NCI-H69 (cell line): ENCODE data around the gene SLC25A53.
"Not testable (repeated sequence)": the region's sequence is repeated elsewhere in the genome, so short reads cannot be mapped to it uniquely, and the experiment has no call there.

Experiments
- DNase-seq: peaks from one replicate; lab custom pipeline; 2025; lab: John Stamatoyannopoulos, UW

The SLC25A53 gene

GRCh38 chrX:104075778-104076445 lies 80.9 kb downstream of the SLC25A53 start, which contains the start of gene TMSB15C:
TMSB15C (minus strand) TSS chrX:104076236.
- not testable (repeated sequence) for DNase-seq

- DNase-seq: not testable (repeated sequence)
These were observed 94.2 kb downstream of the SLC25A53 start for GRCh38 chrX:104062636-104063035.

GRCh38 chrX:104054956-104055355 lies 101.9 kb downstream of the SLC25A53 start:
- not testable (repeated sequence) for DNase-seq
